Anterior cingulate cortex (tissue), 58 donors: ENCODE results near the gene RASA3.

Source experiments
- DNase-seq, 58 donors: peaks; one replicate each; lab custom pipeline; 2025; lab: John Stamatoyannopoulos, UW

Gene RASA3

GRCh38 chr13:114042066-114042815, 90.2 kb downstream of the RASA3 start:
- DNase-seq, result no peak

DNA sequence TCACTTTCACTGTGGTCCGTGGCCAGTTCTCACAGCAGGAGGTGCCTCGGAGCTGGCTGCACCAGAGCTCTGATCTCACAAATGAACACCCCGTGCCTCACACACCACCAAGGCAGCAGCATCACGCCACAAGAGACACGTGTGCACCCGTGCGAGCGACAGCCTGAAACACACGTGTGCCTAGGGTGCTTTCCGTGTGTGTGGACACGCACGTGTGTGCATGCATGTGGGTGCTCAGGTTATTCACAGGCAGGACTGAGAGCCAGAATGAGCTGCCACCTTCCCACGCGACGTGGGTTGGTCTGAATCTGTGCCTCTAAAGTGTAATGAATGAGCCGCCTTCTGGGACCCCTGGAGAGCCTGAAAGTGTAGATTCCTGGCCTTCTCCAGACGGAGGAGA, 90.9 kb downstream of the RASA3 start:
- peak in 2 of 58 donors; percentile 44 to 46 for DNase-seq

DNA sequence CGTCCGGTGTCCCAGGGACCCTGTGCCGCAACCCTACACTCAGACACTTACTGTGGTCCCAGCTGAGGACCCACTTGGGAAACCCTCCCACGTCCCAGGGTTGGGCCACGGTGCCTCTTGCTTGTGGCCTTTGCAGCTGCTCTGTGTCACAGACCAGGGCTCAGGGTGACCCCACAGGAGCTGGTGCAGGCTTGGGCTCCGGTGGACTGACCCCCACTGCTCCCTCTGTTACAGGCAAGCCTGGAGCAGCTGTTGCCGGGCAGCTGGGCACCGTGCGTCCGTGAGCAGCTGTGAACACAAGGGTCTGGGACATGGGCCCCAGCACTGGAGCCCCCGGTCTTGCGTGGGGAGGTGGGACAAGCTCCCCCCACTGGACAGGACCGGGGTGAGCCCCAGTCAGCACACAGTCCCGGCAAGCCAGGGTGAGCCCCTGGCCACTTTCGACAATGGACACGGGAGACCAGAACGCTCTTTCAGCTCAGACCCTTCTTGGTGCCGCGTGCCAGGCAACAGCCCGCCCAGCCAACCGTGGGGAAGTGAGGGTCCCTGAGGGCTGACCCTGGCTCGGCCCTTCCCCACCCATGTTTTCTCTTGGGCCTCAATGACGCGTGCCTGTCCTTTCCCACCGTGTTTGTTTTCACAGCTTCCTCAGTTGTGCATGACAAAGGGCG, 92.8 kb downstream of the RASA3 start:
- DNase-seq, result no peak

DNA sequence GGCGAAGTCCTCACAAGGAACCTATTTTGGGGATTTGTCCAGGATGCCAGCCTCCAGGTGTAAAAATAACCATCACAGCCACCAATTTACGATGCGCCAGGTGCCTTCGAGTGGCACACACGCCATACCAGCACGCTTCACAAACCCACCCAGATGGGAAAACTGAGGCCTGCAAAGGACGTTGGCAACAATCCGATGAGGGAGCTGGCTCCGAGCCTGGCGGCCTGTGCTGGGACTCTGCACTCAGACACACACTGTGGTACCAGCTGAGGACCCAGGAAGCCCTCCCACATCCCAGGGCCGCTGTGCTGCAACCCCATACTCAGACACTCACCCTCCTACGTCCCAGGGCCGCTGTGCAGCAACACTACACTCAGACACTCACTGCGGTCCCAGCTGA, 93.5 kb downstream of the RASA3 start:
- peak in 6 of 58 donors; percentile 27 to 48 (median 36) for DNase-seq

DNA sequence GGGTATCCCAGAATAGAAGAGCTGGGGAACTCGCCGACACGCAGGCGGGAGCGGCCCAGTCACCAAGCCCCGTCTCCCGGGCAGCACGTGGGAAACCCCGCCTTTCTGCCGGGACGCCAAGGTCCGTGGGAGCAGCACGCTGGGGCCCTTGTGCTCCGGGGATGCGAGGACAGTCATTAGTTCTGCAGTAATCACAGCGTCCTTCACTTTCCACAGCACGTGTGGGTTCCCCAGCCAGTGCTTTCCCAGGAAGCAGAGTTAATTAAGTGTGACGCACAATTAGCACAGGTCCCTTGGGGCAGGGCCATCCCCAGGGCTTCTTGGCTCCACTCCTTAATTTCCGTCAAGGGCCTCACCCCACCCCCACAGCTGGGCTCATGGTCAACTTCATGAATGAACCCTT, 94.2 kb downstream of the RASA3 start:
- peak in 21 of 58 donors; percentile 11 to 72 (median 47) for DNase-seq

DNA sequence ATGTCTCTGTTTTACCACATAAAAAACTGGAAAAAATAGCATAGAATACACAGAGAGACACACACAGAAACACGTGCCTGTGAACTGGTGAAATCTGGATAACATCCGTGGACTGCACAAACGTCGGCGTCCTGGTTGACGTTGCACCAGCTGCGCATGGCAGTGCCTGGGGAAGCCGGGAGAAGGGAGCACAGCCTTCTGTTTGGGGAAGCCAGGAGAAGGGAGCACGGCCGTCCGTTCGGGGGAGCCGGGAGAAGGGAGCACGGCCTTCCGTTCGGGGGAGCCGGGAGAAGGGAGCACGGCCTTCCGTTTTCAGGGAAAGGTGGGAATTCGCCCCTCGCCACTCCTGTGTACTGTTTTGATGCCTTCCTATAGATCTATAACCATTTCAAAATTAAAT, 94.7 kb downstream of the RASA3 start:
- DNase-seq, result peak in 9 of 58 donors; percentile 19 to 68 (median 31)

GRCh38 chr13:114035583-114036531, 96.6 kb downstream of the RASA3 start:
- peak in 53 of 58 donors; percentile 34 to 96 (median 75) for DNase-seq

DNA sequence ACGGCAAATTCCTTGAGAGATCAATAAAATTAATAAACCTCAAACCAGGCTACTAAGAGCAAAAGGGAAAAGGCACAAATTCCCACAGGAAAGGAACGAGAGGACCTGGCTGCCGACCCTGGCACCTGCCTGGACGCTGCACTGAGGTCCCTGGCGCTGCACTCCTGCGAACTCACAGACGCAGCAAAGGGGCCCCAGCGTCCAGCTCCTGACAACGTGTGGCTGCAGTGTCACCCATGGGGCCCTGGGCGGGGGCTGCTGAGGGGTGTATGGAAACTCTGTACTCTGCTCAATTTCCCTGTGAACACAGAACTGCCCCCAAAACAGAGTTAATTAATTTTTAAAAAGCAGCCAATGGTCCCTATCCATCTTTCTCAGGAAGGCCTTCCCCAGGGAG, 97.2 kb downstream of the RASA3 start:
- peak in 5 of 58 donors; percentile 23 to 55 (median 47) for DNase-seq

GRCh38 chr13:114034481-114034891, 97.9 kb downstream of the RASA3 start:
- peak in 2 of 58 donors; percentile 15 to 23 for DNase-seq

DNA sequence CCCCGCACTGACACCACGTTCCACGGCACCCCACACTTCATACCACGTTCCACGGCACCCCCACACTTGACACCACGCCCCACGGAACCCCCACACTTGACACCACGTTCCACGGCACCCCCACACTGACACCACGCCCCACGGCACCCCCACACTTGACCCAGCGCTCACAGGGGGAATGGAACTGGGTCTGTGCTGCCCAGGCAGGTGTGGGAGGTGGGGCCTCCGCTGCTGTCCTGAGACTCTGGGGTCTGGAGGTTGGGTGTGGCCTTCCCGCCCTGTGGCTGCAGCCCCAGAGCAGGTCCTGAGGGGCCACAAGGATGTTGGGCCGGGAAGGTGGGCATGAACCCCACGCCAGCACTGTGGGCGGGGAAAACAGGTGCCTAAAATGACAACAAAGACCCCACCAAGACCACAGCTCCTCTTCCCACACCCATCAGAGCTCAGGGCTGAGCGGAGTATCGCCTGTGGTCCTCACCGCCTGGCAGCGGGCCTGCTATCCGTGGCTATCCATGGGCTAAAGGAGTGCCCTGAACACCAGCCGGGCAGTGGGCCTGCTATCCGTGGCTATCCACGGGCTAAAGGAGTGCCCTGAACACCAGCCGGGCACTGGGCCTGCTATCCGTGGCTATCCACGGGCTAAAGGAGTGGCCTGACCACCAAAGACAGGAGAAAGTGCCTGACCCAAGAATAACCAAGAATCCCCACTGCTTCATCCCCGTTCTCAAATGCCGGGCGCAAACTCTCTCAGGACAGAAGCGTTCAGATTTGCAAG, 98.7 kb downstream of the RASA3 start:
- peak in 1 of 58 donors; percentile 38 for DNase-seq

- no peak for DNase-seq
Observed at GRCh38 chr13:114032126-114032799, 100.2 kb downstream of the RASA3 start.

DNA sequence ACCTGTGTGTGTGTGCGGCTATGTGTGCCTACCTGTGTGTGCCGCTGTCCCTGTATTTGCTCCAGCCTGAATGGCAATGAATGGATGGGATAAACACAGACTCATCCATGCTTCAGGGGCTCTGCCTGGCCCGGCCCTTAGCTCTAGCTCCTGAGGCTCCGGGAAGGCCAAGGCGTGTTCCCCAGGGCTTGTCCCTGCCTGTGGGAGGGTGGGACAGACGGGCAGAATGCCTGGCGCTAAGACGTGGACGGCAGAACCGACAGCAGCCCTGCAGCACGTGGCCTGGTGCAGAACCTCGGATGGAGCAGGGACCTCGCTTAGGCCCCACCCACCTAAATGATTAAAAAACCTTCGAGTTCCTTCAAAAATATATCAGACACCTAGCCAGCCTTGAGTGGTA, 100.8 kb downstream of the RASA3 start:
- DNase-seq, result no peak

DNA sequence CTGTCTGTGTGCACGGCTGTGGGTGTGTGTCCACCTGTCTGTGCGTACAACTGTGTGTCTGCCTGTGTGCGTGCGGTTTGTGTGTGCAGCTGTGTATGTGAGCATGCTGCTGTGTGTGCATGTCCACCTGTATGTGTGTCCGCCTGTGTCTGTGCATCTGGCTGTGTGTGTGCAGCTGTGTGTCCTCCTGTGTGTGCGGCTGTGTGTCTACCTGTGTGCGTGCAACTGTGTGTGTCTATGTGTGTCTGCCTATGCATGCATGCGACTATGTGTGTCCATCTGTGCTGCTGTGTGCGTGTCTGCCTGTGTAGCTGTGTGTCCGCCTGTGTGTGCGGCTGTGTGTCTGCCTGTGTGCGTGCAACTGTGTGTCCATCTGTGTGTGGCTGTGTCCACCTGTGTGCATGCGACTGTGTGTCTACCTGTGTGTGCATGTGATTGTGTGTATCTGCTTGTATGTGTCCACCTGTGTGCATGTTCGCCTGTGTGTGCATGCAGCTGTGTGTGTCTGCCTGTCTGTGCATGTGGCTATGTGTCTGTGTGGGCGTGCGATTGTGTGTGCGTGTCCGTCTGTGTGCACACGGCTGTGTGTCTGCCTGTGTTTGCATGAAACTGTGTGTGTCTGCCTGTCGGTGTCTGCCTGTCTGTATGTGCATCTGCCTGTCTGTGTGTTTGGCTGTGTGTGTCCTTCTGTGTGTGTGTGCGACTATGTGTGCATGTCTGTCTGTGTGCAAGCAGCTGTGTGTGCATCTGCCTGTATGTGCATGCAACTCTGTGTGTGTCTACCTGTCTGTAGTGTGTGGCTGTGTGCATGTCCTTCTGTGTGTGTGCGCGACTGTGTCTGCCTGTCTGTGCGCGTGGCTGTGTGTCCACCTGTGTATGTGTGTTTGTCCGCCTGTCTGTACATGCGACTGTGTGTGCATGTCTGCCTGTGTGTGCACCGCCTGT, 101.5 kb downstream of the RASA3 start:
- no peak for DNase-seq

DNA sequence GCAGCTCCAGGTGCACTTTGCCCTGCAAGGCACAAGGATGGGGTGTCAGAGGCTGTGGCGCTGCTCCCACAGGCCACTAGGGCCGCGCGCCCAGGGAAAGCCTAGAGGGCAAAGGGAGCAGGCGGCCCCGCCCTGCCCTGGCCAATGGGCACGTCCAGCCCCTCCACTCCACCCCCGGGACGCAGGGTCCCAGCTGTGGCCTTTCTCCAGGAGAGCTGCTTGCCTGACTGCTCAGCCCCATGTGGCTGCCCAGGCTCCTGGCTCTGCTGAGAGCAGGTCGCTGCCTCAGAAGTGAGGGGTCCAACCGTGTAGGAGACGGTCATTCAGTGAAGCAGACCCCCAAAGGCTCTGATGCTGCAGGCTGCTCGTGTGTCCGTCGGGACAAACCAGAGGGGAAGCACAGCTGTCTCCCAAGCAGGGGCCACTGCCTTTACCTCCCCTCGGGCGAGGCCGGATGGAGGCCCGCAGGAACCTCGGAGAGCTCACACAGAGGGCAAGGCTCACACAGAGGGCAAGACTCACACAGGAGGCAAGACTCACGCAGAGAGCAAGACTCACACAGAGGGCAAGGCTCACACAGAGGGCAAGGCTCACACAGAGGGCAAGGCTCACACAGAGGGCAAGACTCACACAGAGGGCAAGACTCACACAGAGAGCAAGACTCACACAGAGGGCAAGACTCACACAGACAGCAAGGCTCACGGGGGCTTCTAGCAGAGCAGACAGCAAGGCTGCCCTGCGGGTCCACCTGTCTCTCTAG, 102.4 kb downstream of the RASA3 start:
- DNase-seq, result no peak

GRCh38 chr13:114027826-114028225, 104.6 kb downstream of the RASA3 start:
- DNase-seq, result no peak

GRCh38 chr13:114027046-114027715, 105.2 kb downstream of the RASA3 start:
- no peak for DNase-seq

DNA sequence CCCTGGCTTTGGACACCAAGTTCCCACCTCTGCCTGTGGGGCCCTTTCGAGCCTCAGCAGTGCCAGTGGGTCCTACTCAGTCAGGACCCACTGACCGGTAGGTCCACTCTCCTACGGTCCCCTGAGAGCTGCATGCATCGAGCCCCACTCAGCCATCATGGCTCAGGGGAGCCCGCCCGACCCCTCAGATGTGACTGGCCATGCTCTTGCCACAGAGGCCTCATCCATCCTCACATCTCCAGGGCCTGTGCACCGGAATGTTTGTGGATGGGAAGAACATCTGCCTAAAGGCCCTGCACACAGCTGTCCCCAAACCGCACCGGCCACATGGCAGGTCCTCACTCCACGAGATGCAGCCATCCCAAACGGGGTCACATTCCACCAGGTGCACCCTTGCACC, 105.9 kb downstream of the RASA3 start:
- DNase-seq, result no peak
